Astrocyte (in vitro differentiated cells and primary cell): ENCODE data around the gene PRSS57.

Source experiments
- CTCF ChIP-seq: IDR thresholded peaks from 2 replicates; pipeline ENCODE4 v1.5.1; 2011; ENCODE audit warnings: low read depth, mild to moderate bottlenecking, inconsistent platforms, low read length, moderate library complexity; ENCODE audit not compliant: insufficient read depth
- EZH2 ChIP-seq: IDR thresholded peaks from 2 replicates; pipeline ENCODE4 v1.6.1; 2012; ENCODE audit warnings: mild to moderate bottlenecking, low read length, inconsistent platforms; ENCODE audit not compliant: insufficient read depth

DNA sequence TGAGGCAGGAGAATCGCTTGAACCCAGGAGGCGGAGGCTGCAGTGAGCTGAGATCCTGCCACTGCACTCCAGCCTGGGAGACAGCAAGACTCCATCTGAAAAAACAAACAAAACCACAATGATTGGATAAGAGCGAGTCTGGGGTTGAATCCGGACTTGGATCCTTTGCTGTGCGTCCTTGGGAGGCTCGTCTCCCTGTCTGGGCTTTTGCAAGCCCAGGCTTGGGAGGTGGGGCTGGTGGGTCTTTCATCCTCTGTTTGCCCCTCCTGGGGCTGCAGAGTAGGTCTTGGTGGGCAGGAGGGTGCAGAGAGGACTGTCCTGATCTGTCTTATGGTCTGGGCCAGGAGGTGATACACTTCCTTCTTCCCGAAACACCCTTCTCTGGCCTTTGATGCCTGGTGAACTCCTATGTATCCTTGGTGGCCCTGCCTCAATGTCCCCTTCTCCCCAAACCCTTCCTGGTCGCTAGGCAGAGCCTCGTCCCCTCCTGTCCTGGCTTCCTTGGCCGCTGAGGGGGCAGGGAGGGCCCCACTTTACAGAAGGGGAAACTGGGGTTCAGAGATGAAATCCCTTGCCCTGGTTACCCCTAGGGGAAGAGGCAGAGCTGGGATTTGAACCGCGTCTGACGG lies 30.3 kb upstream of the PRSS57 start:
- TF ChIP-seq CTCF: no peak
- no peak for TF ChIP-seq EZH2
